NCI-H128 (cell line): Measurements from ENCODE around the gene ST8SIA5.

Experiments used
- DNase-seq: peaks from one replicate; lab custom pipeline; 2025; ENCODE audit not compliant: unreplicated experiment; lab: John Stamatoyannopoulos, UW

Gene ST8SIA5

DNA sequence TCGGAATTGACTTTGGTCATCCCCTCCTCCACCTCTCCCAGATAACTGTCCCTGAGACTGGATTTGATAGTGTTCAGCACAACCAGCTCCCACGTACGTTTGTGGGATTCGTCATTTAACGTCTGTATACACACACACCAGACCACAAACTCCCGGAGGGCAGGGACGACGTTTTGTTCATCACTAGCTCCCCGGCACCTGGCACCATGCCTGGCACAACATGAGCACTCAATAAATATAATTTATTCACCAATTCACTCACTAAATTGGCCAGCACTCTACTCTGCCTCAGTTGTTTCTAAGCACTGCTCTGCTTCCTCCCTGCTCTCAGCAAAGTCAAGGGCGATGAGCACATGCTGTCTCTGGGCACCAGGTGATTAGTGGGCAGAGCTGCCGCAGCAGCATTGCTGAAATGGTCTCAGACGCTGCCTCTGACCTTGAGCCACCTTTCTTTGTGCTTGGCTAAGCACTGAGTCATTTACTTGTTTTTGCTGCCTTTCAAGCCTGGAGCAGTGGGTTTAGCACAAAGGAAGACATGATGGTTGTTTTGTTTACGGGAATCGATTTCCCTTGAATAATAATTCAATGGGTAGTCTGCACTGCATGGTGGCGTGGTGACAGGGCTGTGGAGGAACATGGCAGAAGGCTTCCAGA, 80.5 kb downstream of the ST8SIA5 start:
- no peak for DNase-seq

DNA sequence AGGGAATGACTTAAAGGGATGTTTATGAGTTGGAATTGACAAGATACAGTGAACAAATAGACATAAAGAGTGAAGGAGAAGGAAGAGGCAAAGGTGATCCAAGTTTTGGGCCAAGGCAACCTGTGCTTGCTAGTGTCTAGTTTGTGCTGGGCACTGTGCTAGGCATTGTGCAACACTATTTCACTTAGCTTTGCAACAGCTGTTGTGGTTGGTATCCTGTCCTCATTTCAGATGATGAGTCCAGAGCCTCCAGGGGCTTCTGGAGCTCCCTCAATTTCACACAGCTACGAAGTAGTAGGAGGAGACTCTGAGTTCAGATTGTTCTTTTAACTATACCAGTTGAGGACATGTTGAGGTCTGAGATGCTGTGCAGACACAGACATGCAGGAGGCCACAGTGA, 81.7 kb downstream of the ST8SIA5 start:
- DNase-seq, result no peak

GRCh38 chr18:46672062-46672970, 84.5 kb downstream of the ST8SIA5 start:
- DNase-seq, result no peak

- no peak for DNase-seq
Observed at GRCh38 chr18:46668694-46669093, 88.2 kb downstream of the ST8SIA5 start.

DNA sequence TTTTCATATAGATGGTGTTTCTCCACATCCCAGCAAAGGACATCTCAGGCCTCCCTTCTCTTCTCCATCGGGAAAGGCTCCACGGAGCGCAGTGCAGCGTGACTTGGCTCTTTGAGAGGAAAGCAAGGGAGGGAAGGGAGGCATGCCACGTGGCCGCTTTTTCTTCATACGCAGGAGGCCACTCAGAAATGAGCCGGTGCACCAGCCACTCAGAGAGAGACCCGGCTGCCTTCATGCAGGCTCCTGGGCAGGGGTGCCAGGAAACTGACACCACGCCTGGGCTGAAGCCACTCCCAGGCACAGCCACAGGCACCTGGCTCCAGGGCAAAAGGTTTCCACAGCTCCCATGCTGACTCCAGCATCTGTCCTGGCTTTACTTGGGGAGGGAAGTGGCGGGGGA, 88.7 kb downstream of the ST8SIA5 start:
- no peak for DNase-seq

DNA sequence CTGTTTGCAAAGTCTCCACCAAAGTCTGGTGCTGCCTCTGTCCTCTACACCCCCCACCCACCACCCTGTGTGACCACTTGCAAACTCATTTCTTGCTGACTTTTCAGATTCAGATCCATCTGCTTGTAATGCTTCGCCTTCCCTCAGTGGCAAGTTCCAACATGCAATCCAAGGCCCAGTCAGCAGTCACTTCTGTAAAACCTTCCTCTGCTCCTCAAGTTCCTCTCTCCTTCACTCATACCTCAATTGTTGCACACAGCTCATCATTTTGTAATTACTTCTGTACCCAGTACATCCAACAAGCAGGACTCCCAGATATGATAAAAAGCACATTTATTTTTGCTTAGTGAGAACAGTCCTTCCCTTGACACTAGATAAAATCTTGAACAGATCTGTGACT, 93.3 kb downstream of the ST8SIA5 start:
- DNase-seq, result no peak

- no peak for DNase-seq
Observed at GRCh38 chr18:46660957-46661749, 95.7 kb downstream of the ST8SIA5 start.

DNA sequence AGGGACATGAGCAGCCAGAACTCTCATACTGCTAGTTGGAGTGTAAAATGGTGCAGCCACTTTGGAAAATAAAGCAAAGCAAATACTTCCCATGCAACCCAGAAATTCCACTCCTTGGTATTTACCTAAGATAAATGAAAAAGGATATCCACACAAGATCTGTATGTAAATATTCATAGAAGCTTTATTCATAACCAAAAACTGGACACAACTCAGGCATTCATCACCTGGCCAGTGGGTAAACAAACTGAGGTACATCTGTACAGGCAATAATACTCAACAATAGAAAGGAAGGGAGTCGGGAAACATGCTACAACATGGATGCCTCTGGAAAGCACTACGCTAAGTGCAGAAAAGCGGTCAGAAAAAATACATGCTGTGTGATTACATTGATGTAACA, 97.4 kb downstream of the ST8SIA5 start:
- no peak for DNase-seq

GRCh38 chr18:46657115-46657955, 99.5 kb downstream of the ST8SIA5 start, which contains the start of gene LOXHD1:
LOXHD1 (minus strand) TSS chr18:46657220; CDS start chr18:46657033, 187 bp downstream.
- no peak for DNase-seq

DNA sequence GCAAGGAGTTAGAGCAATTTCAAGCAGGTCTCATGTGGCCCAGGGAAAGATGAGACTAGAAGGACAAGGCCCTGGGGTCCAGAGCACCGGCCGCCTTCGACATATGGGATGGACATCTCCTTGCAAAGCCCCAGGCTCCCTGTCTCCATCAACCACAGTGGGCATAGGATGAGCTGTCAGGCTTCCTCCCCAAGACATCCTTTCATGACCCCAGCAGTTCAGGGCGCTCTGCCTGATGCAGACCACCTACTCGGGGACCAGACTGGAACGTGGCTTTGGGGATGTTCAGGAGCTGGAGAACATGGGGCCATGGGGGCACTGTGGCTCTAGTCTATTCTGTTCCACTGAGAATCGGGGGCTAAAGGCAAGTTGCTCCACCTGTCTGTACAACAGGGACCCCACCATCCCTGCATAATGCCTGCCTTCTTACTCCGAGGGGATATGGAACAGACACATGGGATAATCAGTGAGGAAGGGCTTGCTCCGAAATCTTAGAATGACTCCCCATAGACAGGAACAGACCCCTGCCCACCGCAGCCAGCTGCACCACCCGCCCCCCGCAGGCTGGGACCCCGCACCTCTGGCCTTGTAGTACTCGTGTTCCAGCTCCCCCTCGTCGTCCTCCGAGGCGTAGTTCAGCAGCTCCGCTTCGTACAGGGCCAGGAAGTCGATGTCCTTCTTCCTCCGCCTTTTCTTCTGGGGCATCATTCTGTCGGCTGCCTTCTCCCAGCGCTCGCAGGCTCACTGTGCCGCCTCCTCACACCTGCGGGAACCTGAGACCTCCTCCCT, 100.3 kb downstream of the ST8SIA5 start:
- no peak for DNase-seq

DNA sequence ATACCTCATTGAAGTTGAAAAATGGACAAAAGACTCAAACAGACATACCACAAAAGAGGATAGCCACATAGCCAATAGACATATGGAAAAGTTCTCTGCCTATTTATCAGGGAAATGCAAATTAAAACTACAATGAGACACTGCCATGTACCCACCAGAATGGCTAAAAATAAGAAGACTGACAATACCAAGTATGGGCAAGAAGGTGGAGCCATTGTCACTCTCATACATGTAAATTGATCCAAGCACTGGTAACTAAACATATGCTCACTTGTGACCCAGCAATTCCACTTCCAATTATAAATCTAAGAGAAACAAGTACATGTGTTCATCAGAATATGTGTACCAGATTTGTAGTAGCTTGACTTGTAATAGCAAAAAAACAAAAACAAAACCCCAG, 104.5 kb downstream of the ST8SIA5 start:
- DNase-seq, result no peak

GRCh38 chr18:46650681-46651080, 106.2 kb downstream of the ST8SIA5 start:
- DNase-seq, result no peak

DNA sequence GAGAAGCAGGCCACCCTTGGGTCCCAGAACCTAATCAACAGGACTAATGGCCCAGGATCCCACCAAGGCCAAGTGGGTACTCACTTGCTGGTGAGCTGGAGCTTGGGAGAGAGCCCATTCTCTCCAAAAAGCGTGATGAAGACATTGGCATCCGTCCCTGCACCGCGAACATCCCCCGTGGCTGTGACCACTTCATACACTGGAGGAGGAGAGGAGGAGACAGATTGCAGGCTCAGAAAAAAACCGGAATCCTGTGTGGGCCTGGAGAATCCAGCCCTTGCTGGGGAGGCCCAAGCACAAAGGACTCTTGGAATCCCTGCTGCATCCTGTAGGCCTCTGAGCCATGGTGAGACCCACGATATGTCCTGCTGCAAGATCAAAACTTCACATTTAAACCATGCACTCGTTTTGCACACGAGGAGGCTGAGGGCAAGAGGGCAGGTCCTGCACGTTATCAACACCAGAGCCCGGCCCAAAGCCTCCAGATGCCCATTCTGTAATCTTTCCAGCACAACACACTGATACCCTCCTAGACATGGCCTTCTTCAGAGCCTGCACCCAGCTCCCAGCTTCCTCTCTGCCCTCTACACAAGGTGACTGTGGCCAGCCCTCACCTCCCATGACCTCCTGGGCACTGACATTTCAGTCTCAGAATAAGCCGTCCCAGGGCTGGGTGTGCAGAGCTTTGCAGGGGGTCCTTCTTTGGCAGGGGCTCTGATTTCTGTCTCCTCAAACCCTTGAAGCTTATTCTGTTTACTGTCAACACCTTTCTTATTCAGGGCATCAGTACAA, 107.6 kb downstream of the ST8SIA5 start:
- DNase-seq, result no peak

- DNase-seq, result no peak
Observed at GRCh38 chr18:46646468-46646867, 110.4 kb downstream of the ST8SIA5 start.

DNA sequence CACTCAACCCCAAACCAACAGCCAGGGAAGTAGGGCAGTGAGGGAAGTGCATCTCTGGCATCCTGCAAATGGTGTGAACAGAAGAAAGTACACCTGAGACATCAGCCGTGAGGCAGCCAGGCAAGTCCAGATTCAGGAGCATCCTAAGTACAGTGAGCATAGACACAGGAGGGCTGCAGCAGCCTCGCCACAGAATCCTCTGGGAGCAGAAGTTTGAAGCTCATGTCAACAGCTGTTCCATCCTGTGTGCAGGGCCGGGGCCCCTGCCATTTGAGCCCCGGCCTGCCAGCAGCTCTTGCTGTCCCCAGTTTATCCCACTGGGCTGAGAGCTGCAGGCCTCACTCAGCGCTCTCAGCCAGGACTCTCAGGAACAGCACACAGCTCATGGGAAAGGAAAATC, 114.3 kb downstream of the ST8SIA5 start:
- no peak for DNase-seq

- DNase-seq, result no peak
Observed at GRCh38 chr18:46641917-46642316, 114.9 kb downstream of the ST8SIA5 start.

- DNase-seq, result no peak
Observed at GRCh38 chr18:46639386-46639785, 117.5 kb downstream of the ST8SIA5 start.

- no peak for DNase-seq
Observed at GRCh38 chr18:46636040-46636630, 120.7 kb downstream of the ST8SIA5 start.
